MM.1S (cell line): ENCODE results near the gene KIF18B.

Experiments used
- CTCF ChIP-seq: fragments of 300-600 bp; sonication (generic); IDR thresholded peaks from 2 replicates; pipeline ENCODE4 v1.5.1; 2016; ENCODE audit warnings: antibody characterized with exemption, low read length, mixed read lengths
- EZH2 ChIP-seq: fragments of 300-600 bp; sonication (generic); optimal IDR thresholded peaks from 2 replicates; pipeline ENCODE3; 2017; ENCODE audit warnings: low read depth, mild to moderate bottlenecking, antibody characterized with exemption, low read length, mixed read lengths
- EZH2phosphoT487 ChIP-seq: fragments of 300-600 bp; sonication (generic); IDR thresholded peaks from 2 replicates; pipeline ENCODE4 v1.6.1; 2018; ENCODE audit warnings: antibody characterized with exemption, low read length

GRCh38 chr17:44982113-44982702 lies 34.6 kb upstream of the KIF18B start:
- TF ChIP-seq CTCF (no peak), EZH2phosphoT487 (no peak), EZH2 (no peak)
